HG02973 (cell line): ENCODE results near the gene FGF14.
"Not testable (repeated sequence)": the region's sequence is repeated elsewhere in the genome, so short reads cannot be mapped to it uniquely, and the experiment has no call there.

Experiments
- ATAC-seq: cut with Tn5 transposase; IDR thresholded peaks from one replicate; pipeline ENCODE4 v1.9.1; 2021; ENCODE audit warnings: moderate library complexity; ENCODE audit not compliant: unreplicated experiment

FGF14 gene

DNA sequence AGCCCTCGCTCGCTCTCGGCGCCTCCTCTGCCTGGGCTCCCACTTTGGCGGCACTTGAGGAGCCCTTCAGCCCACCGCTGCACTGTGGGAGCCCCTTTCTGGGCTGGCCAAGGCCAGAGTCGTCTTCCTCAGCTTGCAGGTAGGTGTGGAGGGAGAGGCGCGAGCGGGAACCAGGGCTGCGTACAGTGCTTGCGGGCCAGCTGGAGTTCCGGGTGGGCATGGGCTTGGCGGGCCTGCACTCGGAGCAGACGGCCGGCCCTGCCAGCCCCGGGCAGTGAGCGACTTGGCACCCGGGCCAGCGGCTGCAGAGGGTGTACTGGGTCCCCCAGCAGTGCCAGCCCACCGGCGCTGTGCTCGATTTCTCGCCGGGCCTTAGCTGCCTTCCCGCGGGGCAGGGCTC is 333.5 kb downstream of the FGF14 start:
- not testable (repeated sequence) for ATAC-seq

DNA sequence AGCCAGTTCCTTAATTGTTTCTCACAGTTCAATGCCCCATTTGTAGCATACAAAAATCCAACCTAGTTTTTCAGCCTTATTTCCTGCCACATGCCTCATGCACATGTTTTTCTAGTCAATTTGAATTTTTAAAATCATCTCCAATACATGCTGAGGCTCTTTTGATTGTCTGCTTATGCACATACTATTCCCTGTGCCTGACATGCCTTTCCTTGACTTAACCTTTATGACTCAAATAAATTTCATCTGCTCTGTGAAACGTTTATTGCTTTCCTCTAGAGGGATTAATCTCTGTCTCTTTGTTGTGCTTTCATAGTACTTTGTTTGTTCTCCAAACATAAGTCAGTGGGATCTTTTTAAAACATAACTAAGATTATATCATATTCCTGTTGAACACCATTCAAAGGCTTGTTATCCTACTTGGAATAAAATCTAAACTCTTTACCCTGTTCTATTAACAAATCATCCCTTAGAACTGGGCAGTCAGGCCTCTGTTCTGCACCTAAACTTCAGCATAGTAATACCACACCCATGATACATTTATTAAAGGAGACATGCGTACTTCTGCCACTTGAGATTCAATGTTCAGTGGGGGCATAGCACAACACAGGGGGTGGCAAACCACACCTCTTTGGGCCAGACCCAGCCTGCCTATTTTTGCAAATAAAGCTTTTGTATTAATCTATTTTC is 346.6 kb downstream of the FGF14 start:
- ATAC-seq = no peak

DNA sequence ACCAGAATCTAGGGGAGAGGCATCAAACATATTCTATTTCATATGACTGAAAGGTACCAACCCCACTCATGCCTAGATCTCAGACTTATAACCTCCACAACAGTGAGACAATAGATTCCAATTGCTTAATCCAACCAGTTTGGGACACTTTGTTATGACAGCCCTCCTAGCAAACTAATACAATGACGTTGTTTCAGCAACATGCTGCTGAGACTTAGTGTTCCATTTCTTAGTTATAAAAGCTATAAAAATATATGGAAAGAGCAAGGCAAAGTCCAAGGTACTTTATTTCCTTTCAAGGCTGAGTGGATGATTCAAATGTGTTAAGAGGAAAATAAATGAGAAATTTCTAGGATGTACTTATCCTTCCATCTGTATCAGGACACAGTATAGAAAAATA is 352.0 kb downstream of the FGF14 start:
- ATAC-seq = no peak

DNA sequence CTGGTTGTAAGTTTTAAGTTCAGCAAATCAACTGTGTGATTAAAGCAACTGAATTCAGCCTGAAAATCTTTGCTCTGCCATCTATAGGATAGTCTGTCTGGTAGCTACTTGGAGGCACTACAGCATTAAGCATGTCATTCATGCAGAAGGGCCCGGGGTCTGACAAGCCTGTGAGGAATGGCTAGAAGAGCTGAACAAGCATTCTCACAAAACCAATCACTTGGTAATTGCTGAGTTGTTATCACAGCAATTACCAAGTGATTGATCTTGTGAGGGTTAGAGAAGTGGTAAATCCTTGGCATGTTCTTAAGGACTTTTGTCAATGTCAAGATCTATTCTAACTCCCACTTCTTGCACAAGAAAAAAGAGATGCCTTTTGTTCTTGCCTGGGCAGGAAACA is 356.1 kb downstream of the FGF14 start:
- ATAC-seq = no peak

DNA sequence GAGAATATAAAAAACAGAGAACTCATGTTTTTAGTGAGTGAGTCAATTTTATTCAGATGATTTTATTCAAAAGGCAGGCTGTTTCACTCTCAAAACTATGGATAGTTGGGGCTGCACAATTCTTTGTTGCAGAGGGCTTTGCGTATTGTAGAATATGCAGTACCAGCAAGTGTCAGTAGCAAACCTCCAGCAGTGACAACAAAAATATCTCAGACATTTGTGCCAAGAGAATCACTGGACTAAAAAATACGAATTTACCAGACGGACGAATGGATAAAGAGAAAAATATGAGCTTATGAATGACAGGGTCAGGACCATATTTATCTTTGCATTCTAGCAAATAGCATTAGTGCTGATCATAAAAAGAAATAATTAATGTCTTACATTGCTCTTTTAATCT is 359.1 kb downstream of the FGF14 start:
- ATAC-seq = no peak

DNA sequence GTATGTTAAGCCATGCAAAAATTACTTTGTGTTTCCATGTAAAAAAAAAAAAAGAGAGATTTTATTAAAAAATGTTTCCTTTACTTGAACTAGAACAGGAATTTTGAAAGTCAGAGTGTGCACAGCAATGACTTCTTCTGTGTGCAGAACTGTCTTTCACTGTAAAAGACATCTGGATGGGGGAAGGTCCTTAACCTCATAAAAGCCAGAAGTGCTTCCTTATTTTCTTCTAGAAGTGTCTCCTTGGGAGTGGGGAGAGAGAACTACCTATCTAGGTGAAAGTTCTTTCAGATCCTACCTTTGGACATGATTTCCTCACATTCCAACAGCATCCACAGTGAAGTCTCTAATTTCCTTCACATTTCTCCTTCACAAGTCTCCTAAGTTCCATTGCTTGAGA is 360.3 kb downstream of the FGF14 start:
- ATAC-seq = no peak

DNA sequence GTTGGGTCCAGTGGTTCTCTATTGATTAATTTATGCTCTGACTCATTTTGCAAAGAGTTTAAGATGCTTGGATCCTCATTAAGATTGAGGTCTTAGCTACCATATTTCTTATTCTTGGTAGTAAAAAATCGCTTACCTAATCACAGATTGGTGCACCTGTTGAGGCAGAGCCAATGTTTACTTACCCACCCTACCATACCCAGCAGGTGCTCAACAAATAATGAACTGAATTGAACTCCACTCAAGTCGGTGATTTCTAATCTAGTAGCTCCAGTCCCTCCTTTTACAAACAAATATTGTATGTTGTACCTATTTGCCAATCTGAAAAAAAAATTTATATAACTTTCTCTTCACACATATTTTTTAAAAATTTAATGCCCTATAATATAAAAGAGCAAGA is 361.0 kb downstream of the FGF14 start:
- ATAC-seq = no peak

DNA sequence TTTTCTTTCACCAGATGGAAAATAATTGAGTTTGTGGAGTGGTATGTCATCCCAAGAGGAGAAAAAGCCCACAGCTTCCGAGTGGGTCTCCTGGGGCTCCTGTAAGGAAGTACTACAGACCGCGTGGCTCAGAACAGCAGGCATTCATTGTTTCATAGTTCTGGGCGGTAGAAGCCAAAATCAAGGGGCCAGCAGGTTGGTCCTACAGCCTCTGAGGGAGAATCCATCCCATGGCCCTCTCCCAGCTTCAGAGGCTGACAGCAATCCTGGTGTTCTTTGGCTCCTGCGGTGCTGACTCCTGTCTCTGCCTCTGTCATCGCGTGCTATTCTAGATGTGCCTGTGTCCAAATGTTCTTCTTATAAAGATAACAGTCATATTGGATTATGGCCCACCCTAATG is 362.6 kb downstream of the FGF14 start:
- no peak for ATAC-seq

DNA sequence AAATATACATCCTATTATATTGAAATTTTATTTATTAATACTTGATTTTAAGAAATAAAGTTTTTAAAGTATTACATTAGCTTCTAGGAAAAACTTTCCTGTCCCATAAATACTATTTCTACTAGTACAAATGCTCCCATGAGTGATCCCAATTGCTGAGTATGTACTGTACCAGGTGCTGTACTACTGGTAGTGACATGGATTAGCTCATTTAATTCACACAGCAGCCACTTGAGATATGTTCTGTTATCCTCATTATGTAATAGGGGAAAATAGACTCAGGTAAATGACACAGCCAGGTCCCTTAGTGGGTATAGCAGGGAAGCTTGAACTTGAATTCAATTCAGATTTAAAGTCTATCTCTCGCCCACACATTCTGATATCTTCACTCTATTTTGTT is 363.1 kb downstream of the FGF14 start:
- ATAC-seq = no peak

DNA sequence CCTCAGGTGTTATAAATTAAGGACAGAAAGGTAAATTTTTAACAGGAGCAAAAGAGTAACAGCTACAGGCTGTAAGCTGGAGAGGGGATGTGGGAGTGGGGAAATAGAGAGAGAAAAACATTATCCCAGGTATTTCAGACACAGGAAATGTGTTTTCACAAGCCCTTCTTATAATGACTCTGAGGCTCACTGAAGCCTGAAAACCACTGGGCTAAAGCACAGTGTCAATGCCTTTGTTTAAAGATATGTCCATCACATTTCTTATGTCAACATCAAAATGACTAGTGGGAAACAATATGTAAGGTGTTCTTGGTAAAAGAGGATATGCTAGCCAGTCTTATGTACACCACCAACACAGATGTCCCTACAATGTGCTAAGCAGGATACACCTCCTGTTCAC is 365.9 kb downstream of the FGF14 start:
- ATAC-seq = peak; percentile 42

DNA sequence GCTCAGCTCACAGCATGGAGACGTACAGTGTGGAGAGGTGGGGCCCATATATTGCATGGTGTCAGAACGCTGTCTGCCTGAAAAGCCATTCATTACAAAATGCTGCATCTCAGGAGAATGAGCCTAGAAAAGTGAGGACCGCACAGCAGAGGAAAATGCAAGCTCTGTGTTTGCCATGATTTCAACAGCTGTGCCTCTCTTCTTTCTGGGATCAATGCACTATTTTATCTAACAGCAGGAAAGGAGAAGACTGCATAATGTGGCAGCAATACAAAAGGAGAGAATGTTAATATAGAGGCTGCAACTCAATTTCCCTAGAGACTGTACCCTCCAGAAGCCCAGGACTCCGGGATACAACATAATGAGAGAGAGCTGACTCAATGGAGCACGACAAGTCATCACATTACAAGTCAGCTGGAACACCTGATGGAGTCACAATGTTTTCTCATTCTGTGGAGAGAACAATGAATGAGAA is 368.0 kb downstream of the FGF14 start:
- ATAC-seq = no peak

DNA sequence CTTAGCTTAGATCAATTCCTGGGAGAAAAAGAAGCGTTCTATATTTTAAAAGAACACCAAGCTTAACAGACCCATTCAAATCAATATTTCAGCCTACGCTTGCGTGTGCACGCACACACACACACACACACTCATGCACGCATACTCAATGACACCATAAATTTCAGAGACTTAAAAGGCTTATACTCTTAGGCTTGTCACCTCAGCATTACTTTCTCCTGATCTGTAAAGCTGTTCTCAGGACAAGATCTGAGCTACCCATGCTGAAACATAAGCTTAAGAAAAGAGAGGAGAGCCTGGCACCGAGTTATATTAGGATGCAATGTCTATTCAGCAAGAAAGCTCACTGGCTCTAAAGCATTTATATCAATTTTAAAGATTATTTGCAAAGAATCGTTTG is 368.5 kb downstream of the FGF14 start:
- no peak for ATAC-seq

DNA sequence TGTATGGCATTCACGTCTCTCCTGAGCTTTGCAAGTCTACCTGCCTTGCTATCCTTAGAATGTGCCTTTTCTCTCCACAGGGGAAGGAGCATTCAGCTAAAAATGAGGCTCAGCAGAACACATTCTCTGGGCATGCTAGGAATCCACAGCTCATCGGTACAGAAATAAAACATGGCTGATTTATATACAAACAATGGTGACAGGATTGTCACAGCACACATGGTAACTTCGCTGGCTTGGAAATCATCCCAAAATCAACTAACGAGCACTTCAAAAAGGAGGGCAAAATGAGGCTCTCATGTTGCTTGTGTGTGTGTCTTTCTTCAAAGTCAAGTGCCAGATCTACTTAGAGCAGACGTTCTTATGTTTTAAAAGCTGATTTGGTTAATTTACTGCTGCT is 373.0 kb downstream of the FGF14 start:
- no peak for ATAC-seq

DNA sequence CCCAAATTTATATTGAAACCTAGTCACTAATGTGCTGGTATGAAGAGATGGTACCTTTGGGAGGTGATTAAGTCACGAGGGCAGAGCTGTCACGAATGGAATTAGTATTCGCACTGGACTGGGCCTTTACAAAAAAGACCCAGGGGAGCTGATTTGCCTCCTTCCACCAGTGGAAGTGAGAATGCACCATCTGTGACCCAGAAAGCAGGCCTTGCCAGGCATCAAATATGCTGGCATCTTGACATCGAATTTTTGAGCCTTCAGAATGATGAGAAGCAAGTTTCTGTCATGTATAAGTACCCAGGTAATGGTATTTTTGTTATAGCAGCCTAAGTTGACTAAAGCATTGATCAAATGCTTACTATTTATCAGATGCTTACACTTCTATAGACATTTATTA is 373.6 kb downstream of the FGF14 start:
- ATAC-seq = no peak

DNA sequence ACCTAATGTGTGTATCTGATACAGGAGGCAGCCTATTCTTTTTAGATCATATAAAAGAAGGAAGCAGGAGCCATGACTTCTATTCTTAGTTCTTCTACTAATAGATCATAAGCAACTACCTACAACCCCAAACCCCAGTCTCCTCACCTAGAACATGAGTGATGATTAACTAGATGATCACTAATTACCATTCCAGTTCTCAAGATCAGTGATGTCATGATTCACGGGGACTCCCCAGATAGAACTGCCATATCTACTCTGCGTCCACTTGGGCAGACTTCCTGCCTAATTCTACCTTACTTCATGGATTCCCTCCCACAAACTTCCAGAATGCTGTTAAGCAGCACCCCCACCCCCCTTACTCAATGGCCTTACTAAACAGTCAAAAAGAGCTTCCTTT is 380.1 kb downstream of the FGF14 start:
- no peak for ATAC-seq

DNA sequence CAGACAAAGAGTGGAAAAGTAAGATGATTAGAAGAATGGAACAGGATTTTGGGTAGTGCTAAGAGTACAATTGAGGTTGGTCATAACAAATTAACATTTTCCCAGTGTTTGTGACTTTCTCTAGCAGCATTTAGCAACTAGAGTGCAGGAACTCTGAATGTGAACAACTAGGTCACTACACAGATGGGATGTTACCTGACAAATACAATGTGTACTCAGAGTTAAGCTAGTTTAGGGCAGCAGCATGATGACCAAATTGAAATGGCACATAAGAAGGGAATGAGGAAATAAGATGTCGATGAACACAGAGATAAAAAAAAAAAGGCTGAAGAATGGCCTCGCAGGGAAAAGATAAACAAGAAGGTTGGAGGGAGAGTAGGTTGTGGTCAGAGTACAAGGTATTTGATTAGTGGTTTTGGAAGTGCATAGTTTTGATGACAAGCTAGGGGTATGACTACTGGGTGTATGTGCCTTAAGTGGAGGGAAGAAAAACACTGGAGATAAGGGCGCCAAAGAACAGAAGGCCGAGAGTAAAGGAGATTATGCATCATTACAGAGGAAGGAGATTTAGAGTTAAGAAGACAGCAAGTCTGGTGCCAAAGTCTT is 381.1 kb downstream of the FGF14 start:
- ATAC-seq = no peak

DNA sequence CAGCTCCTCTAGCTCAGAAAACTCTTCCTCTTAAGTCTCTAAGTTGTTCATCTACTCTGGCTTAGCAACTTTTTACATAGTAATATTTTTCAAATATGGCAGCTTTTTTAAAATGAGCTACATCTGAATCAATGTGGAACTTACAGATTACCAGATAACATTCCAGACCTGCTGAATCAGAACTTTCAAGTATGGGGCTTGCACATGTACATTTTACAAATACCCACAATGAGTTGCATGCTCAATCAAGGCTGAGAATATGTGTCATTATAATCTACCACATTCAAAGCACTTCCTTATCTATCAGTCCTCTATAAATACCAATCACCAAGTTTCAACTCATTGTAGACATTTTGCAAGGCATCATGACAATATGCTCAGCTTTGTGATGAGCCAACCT is 383.1 kb downstream of the FGF14 start:
- no peak for ATAC-seq

DNA sequence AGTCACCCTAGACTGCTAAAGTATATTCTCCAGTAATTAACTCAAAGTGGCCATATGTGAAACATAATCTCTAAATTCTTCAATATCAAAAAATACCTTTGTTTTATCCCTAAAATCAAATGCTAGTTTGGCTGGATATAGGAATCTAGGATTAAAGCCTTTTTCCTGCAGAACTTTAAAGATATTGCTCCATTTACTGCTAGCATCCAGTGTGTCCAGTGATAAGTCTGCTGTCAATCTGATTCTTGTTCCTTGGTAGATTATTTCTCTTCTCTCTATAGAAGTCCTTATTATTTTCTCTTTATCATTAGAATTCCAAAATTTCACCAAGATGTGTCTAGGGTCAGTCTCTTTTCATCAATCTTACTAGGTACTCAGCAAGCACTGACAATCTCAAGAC is 384.6 kb downstream of the FGF14 start:
- ATAC-seq = no peak

DNA sequence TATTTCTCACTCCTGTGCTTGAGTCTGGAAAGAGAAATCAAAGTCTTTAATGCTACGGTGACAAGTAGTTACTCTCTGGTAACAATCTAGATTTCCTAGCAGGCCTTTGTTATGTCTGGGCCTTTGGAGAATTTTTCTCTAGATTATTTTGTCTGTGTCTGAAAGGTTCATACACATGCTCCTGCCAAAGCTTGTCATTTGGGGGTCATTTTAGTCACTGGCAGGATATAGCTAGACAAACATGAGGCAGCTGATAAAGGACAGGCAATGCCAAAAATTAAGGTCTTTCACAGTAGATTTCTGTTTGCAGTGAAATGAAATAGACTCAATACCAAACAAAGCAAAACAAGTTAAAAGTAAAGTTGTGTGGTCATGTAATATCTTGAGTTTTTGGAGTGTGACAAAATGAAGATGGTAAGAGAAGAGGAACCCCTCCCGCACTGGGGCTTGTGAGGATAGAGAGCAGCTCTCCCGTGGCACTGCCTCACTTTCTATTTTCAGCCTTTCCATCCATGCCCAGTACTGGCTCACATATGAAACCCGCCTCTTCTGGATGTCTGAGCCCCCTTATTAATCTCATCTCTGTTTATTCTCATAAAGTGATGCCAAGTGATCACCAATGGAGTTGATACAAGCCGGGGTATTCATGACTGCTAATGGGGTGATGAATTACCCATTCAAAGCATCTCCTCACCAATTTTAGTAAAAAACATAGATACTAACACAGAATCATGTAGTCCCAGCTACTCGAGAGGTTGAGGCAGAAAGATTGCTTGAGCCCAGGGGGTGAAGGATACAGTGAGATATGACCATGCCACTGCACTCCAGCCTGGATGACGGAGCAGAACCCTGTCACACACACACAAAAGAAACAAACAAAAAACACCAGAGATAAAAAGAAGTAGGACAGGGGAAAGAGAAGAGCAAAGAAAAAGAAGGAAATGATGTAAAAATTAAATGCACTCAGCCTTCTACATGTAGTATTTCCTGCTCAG is 389.3 kb downstream of the FGF14 start:
- ATAC-seq = no peak

DNA sequence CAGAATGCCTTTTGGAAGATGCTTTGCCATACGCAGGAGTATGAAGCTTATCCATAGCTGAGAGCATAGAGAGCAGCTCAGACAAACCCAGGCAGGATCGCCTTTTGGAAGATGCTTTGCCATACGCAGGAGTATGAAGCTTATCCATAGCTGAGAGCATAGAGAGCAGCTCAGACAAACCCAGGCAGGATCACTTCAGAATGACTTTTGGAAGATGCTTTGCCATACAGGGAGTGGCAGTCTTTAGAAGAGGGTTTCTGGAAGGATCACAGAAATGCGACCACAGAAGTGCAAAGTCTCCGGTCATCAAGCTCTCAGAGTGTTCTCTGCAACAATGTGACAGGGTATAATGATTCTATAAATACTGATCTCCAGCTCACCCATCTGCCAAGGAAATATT is 390.4 kb downstream of the FGF14 start:
- not testable (repeated sequence) for ATAC-seq

DNA sequence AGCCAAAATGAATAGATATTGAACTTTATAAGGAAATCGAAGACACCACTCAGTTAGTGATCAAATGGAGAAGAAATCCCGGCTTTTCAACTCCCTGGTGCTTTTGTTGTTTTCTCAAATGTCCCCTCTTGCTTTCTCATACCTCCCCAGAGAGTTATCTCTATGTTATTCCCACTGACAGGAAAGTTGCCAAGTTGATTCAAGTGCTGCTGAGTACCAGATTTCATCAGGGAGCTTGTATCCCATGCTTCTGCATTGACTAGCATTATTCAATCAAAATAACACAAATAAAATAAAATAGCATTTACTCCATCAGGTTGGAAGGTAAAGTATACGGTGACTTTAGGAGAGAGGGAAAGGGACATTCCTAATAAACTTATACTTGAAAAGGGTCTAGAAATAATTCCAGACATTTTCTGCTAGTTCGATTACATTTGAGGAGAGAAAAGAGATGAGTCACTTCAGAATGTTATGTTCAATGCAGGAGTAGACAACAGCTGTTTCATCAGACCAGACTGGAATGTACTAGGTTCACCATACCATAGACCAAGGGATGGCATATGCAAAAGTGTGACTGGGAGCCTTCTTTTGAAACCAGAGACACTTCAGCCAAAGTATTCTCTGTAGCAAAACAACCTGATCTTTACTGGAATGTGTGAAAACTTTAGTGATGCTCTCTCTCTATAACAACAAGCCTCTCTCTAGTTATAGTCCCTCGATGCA is 397.8 kb downstream of the FGF14 start:
- ATAC-seq = no peak
